HG03378 (cell line): ENCODE data around the gene TMEM8B.
"Not testable (repeated sequence)": the region's sequence is repeated elsewhere in the genome, so short reads cannot be mapped to it uniquely, and the experiment has no call there.

ENCODE experiments used
- ATAC-seq: cut with Tn5 transposase; IDR thresholded peaks from one replicate; pipeline ENCODE4 v1.9.1; 2021; ENCODE audit warnings: mild to moderate bottlenecking, moderate library complexity; ENCODE audit not compliant: unreplicated experiment

The TMEM8B gene

GRCh38 chr9:35905912-35906679 is 77.1 kb downstream of the TMEM8B start, which contains the start of gene HRCT1:
Gene HRCT1 (plus strand): TSS chr9:35906202. CDS start chr9:35906288, 86 bp downstream.
- ATAC-seq: no peak

GRCh38 chr9:35906923-35907699 is 78.1 kb downstream of the TMEM8B start:
- no peak for ATAC-seq

- ATAC-seq: no peak
These were observed 78.9 kb downstream of the TMEM8B start for GRCh38 chr9:35907711-35908503.

GRCh38 chr9:35908504-35909125 is 79.6 kb downstream of the TMEM8B start:
- ATAC-seq: no peak

GRCh38 chr9:35909274-35909673 is 80.2 kb downstream of the TMEM8B start, which contains the start of gene SPAAR:
Gene SPAAR (plus strand): TSS chr9:35909490. CDS start chr9:35910464, 974 bp downstream.
- ATAC-seq: no peak

- no peak for ATAC-seq
These were observed 80.9 kb downstream of the TMEM8B start for GRCh38 chr9:35909687-35910612.

- ATAC-seq: no peak
These were observed 81.8 kb downstream of the TMEM8B start for GRCh38 chr9:35910613-35911359.

- no peak for ATAC-seq
These were observed 82.7 kb downstream of the TMEM8B start for GRCh38 chr9:35911690-35912089.

- no peak for ATAC-seq
These were observed 83.9 kb downstream of the TMEM8B start for GRCh38 chr9:35912791-35913400.

GRCh38 chr9:35913429-35913828 is 84.4 kb downstream of the TMEM8B start:
- not testable (repeated sequence) for ATAC-seq

GRCh38 chr9:35914301-35914807 is 85.3 kb downstream of the TMEM8B start:
- no peak for ATAC-seq
